HepG2 (cell line): ENCODE results near the gene TMED6. TPM values are rescaled to one million over a fixed set of nuclear protein-coding genes. Genes with fewer than 3 reads are reported as not detected.

ENCODE experiments used
- GLI4 ChIP-seq: sonication (generic); formaldehyde crosslinking; IDR thresholded peaks from 2 replicates; pipeline ENCODE4 v1.5.1; 2020; ENCODE audit warnings: missing genetic modification reagents, mild to moderate bottlenecking, moderate library complexity, borderline replicate concordance
- SRF ChIP-seq: IDR thresholded peaks from 2 replicates; pipeline ENCODE4 v1.6.1; 2011; ENCODE audit warnings: mild to moderate bottlenecking, low read depth, low read length, moderate library complexity
- USF2 ChIP-seq, 2 experiments: sonication (generic) in 1 of 2; formaldehyde crosslinking in 1 of 2; IDR thresholded peaks; 2 replicates each; pipeline versions ENCODE4 v1.5.1 to v1.6.1; 2011 to 2020; ENCODE audit warnings: borderline replicate concordance in 1 of 2, low read depth in 1 of 2, low read length in 1 of 2, mild to moderate bottlenecking in 1 of 2, missing genetic modification reagents in 1 of 2, moderate library complexity in 1 of 2
- ZBTB42 ChIP-seq: sonication (generic); formaldehyde crosslinking; IDR thresholded peaks from 2 replicates; pipeline ENCODE4 v1.5.0; 2020; ENCODE audit warnings: mild to moderate bottlenecking, missing genetic modification reagents
- ZNF687 ChIP-seq: sonication (generic); formaldehyde crosslinking; IDR thresholded peaks from 2 replicates; pipeline ENCODE4 v1.5.1; 2020; ENCODE audit warnings: mild to moderate bottlenecking, missing genetic modification reagents, moderate library complexity
- polyA plus RNA-seq, 8 experiments: library from polyadenylated mRNA; depleted of rRNA in 3 of 8; stranded (reverse) in 7 of 8; unstranded in 1 of 8; fragments of >200 nt; fragmentation: Illumina TruSeq in 4 of 8; extraction: Trizol in 4 of 8; gene quantifications; 2 replicates each; pipeline versions ENCODE4 v1.2.1 to v1.2.3, GENCODE V29; 2011 to 2016; ENCODE audit warnings: low read depth in 4 of 8, missing spikeins in 1 of 8, mixed read lengths in 1 of 8; ENCODE audit not compliant: insufficient read depth in 1 of 8
- total RNA-seq, 5 experiments: library from RNA; depleted of rRNA; stranded (reverse); fragments of >200 nt; fragmentation: Illumina TruSeq; extraction: Trizol; gene quantifications; 2 replicates each; pipeline ENCODE4 v1.2.3, GENCODE V29; 2016; ENCODE audit warnings: low read depth in 1 of 5

The TMED6 gene
- total and polyA plus RNA-seq, 2 of the 13 experiments (the other 11 are each of a cell fraction or from before 2014, with no cell fraction given) = 9.8 to 14.4 TPM

GRCh38 chr16:69330286-69331109 lies 21.1 kb downstream of the TMED6 start, which contains the start of gene PDF (continued):
- TF ChIP-seq GLI4 = peak; percentile 84; the same call in 1 of the 2 replicates
- TF ChIP-seq SRF = 0 out of 2 replicates have a peak, but pooled peaks have one; percentile 15
- TF ChIP-seq ZNF687 (CRISPR knock-in tag) = peak; percentile 96
- peak; percentile 89; the same call in 1 of the 2 replicates for TF ChIP-seq ZBTB42 (CRISPR knock-in tag)
- TF ChIP-seq USF2 (IDR thresholded peaks at IDR 0.05; ENCODE audit: low read depth, low read length) = no peak
- no peak; the same call in 1 of the 2 replicates for TF ChIP-seq USF2 (CRISPR knock-in tag; IDR thresholded peaks at IDR 0.05; ENCODE audit: borderline replicate concordance)
- TF ChIP-seq, all 625 proteins: peak for 360
